ENCODE measurements around the gene IFITM1. TPM values are rescaled to one million over a fixed set of nuclear protein-coding genes. Genes with fewer than 3 reads are reported as not detected.

The IFITM1 gene
- total RNA-seq, 1 donor from 2014 or later = 379 TPM

DNA sequence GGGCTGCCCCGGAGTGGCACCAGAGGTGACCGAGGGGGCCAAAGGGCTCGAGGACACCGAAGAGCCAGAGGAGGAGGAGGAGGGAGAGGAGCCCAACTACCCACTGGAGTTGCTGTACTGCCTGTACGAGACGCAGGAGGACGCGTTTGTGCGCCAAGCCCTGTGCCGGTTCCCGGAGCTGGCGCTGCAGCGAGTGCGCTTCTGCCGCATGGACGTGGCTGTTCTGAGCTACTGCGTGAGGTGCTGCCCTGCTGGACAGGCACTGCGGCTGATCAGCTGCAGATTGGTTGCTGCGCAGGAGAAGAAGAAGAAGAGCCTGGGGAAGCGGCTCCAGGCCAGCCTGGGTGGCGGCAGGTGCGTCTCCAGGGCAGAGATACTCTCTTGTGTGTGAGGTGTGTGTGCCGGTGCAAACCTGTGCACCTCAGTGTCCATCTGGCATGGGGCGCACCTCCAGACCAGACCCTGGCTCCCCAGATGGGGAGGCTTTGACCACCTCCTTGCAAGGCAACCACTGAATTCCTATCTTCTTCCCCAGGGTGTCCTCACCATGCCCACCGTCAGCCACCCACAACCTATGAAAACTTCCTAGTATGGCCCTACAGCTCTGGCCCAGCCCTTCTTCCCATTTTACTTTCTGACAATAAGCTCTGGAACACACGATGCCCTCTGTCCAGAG, 32.2 kb upstream of the IFITM1 start:
- H3K27me3 ChIP-seq = peaks cover 29% of the 10 kb centered on the region
- no peak for DNase-seq (ENCODE audit: extremely low spot score in 2 of 2)
- no peak overlapping the region for H3K27ac ChIP-seq
- H3K9me3 ChIP-seq = no peaks in the 10 kb centered on the region
- peaks cover 21% of the 10 kb centered on the region for H3K4me1 ChIP-seq
- no peaks in the 10 kb centered on the region for H3K36me3 ChIP-seq
- H3K4me3 ChIP-seq = peak overlapping the region in 1 of 2 donors; percentile 37
- no peak for TF ChIP-seq POLR2A (IDR thresholded peaks at IDR 0.05)
- no peak for TF ChIP-seq POLR2AphosphoS5 (IDR thresholded peaks at IDR 0.05; ENCODE audit: insufficient read depth in 1 of 2, low read depth in 1 of 2)
- TF ChIP-seq, protein P1, sequence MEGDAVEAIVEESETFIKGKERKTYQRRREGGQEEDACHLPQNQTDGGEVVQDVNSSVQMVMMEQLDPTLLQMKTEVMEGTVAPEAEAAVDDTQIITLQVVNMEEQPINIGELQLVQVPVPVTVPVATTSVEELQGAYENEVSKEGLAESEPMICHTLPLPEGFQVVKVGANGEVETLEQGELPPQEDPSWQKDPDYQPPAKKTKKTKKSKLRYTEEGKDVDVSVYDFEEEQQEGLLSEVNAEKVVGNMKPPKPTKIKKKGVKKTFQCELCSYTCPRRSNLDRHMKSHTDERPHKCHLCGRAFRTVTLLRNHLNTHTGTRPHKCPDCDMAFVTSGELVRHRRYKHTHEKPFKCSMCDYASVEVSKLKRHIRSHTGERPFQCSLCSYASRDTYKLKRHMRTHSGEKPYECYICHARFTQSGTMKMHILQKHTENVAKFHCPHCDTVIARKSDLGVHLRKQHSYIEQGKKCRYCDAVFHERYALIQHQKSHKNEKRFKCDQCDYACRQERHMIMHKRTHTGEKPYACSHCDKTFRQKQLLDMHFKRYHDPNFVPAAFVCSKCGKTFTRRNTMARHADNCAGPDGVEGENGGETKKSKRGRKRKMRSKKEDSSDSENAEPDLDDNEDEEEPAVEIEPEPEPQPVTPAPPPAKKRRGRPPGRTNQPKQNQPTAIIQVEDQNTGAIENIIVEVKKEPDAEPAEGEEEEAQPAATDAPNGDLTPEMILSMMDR (IDR thresholded peaks at IDR 0.05) = no peak
- intact Hi-C loops (cut with DNase I) = no loop called here

DNA sequence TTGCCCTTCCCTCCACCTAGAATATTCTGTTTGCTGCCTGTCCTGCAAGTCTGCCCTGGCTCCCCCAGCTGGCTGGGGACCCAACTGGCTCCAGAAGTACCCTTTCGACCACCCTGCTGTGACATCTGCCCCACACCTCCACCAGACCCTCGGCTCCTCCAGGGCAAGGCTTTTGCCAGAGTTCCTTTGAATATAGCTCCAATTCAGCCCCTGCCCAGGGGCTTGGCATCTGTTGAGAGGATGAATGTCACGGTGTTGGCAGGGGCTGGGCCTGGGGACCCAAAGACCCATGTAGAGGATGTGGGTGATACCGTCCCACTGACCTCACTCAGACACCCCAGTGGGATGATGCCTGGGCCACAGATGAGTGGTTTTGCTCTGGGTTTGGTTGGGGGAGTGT, 31.7 kb upstream of the IFITM1 start:
- Histone ChIP-seq H3K9me3 (no peaks in the 10 kb centered on the region), H3K36me3 (no peaks in the 10 kb centered on the region), H3K4me3 (no peak overlapping the region), H3K27ac (no peak overlapping the region), H3K4me1 (peaks cover 21% of the 10 kb centered on the region), H3K27me3 (peaks cover 29% of the 10 kb centered on the region)
- no peak for DNase-seq (ENCODE audit: extremely low spot score in 2 of 2)
- intact Hi-C loops (cut with DNase I) = no loop called here
- no peak for TF ChIP-seq POLR2AphosphoS5 (IDR thresholded peaks at IDR 0.05; ENCODE audit: insufficient read depth in 1 of 2, low read depth in 1 of 2)
- TF ChIP-seq, protein P1 (IDR thresholded peaks at IDR 0.05) = no peak

DNA sequence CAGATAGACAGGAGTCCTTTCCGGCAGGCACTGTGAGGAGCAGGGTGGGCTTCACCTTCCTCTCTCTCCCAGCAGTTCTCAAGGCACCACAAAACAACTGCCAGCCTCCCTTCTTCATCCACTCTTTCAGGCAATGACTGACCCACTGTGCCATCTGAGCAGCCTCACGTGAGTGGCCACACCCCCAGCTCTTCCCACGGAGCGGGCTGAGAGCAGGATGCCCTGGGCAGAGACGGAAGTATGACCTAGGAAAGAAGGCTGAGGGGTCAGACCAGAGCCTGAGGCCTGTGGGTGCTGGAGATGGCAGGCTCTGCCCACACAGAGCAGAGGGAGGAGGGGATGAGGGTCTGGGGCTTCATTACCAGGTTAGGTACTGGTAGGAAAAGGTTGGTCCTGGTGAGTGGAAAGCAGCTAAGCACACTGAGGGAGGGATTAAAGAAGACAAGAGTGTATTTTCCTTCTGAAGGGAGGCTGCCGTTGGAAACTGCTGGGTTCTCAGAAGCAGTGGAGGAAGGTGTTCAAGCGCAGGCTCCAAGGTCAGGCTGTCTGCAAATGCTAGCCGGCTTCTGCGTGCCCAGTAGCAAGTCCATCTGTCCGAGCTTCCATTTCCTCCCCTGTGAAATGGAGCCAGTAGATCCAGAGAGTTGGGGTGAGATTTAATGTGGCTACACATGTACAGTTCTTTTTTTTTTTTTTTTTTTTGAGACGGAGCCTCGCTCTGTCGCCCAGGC, 31.0 kb upstream of the IFITM1 start:
- intact Hi-C loops (cut with DNase I) = no loop called here
- Histone ChIP-seq H3K4me3 (no peak overlapping the region), H3K36me3 (no peaks in the 10 kb centered on the region), H3K9me3 (no peaks in the 10 kb centered on the region), H3K4me1 (peaks cover 24% of the 10 kb centered on the region), H3K27me3 (peaks cover 29% of the 10 kb centered on the region), H3K27ac (no peak overlapping the region)
- no peak for DNase-seq (ENCODE audit: extremely low spot score in 2 of 2)
- no peak for TF ChIP-seq POLR2AphosphoS5 (IDR thresholded peaks at IDR 0.05; ENCODE audit: insufficient read depth in 1 of 2, low read depth in 1 of 2)
- TF ChIP-seq, protein P1 (IDR thresholded peaks at IDR 0.05) = no peak
- no peak for TF ChIP-seq POLR2A (IDR thresholded peaks at IDR 0.05)

DNA sequence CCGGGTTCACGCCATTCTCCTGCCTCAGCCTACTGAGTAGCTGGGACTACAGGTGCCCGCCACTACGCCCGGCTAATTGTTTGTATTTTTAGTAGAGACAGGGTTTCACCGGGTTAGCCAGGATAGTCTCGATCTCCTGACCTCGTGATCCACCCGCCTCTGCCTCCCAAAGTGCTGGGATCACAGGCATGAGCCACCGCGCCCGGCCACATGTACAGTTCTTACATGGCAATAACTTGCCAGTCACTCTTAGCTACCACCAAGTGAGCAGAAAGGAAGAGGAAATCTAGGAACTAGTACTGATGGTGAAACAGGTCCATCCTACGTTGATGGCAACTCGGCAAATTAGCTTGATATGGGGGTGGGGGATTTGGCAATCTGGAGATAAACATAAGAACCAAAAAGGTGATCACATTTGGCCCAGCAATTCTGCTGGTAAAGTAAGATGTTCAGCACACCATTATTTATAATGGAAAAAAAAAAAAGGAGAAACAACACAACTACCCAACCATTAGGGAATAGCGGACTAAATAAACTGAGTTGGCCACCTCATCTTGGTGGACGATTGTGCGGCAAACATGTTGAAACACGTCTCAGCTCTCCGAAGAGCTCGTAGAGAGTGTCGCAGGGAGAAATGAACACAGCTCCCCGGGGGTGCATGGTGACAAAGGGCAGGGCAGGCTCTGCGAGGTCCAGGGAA, 30.3 kb upstream of the IFITM1 start:
- DNase-seq (ENCODE audit: extremely low spot score in 2 of 2) = no peak
- intact Hi-C loops (cut with DNase I) = no loop called here
- H3K27ac ChIP-seq = no peak overlapping the region
- H3K27me3 ChIP-seq = peaks cover 29% of the 10 kb centered on the region
- TF ChIP-seq POLR2AphosphoS5 (IDR thresholded peaks at IDR 0.05; ENCODE audit: insufficient read depth in 1 of 2, low read depth in 1 of 2) (no peak), POLR2A (IDR thresholded peaks at IDR 0.05) (no peak)
- TF ChIP-seq, protein P1 (IDR thresholded peaks at IDR 0.05) = no peak
- no peaks in the 10 kb centered on the region for H3K9me3 ChIP-seq
- H3K36me3 ChIP-seq = no peaks in the 10 kb centered on the region
- no peak overlapping the region for H3K4me3 ChIP-seq
- H3K4me1 ChIP-seq = peaks cover 31% of the 10 kb centered on the region

All from vagina (tissue), 2 donors.